ENCODE results near the gene LAMA5.

GRCh38 chr20:62353289-62354030 lies 13.7 kb downstream of the LAMA5 start:
- TF ChIP-seq CTCF (IDR thresholded peaks at IDR 0.05), result no peak
- TF ChIP-seq EZH2 (IDR thresholded peaks at IDR 0.05), result no peak

Data from neural progenitor cell (in vitro differentiated cells).